GM10266 (cell line): ENCODE results near the gene CCR6.
"Not testable (repeated sequence)": the region's sequence is repeated elsewhere in the genome, so short reads cannot be mapped to it uniquely, and the experiment has no call there.

Experiments used
- DNase-seq: peaks from one replicate; pipeline ENCODE4 v3.0.0; 2012; ENCODE audit errors: extremely low spot score

Gene CCR6

DNA sequence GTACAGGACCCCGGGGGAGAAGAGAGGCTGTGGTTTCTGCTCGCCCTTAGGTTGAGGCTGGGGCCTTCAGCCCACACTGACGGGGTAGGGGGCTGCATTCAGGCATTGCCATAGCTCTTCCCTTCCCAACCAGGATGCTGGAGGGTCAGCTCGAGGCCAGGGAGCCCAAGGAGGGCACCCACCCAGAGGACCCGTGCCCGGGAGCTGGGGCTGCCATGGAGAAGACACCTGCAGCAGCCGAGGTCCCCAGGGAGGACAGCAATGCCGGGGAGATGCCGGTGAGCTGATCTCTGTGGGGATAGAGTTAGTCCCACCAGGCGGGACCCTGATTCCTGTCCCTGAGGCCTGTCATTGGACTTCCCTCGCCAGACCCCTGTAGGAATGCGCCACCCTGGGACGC lies 49.1 kb downstream of the CCR6 start:
- DNase-seq = not testable (repeated sequence)

- not testable (repeated sequence) for DNase-seq
Observed at GRCh38 chr6:167177271-167177670, 54.4 kb downstream of the CCR6 start.

GRCh38 chr6:167178896-167179655 lies 56.2 kb downstream of the CCR6 start:
- not testable (repeated sequence) for DNase-seq

DNA sequence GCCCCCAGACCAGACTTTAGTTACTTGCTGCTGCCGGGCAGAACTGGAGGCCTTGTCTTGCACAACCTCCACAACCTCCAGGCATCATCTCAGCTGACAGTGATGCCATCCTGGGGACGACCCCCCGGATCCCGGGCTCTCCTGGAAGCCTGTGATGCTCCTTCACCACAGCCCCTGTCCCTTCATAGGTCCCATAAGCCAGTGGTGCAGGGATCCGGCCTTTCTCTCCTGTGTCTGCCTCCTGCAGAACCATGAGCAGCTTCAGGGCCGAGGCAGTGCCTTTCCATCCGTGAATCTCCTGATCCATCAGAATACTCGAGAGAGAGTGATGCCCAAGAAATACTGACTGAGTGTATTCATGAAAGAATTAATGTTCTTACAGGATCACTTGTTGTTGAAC lies 57.2 kb downstream of the CCR6 start:
- DNase-seq = not testable (repeated sequence)

DNA sequence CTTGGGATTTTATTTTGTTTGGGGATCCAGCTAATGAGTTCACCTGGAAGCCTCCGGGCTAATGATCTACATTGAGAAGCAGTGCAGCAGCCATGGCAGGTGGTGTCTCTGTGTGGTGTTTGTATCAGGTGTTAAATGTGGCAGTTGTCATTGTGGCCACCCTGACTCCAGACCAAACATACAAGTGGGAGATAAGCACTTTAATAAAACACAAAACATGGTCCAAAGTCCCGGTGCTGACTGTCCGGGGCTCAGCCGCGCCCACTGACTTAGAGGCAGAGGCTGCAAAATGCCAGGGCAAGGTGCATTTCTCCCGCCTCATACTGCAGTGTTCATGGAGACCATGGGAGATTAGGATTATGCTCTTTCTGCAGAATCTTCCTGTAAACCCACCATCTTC lies 58.5 kb downstream of the CCR6 start:
- DNase-seq = not testable (repeated sequence)

DNA sequence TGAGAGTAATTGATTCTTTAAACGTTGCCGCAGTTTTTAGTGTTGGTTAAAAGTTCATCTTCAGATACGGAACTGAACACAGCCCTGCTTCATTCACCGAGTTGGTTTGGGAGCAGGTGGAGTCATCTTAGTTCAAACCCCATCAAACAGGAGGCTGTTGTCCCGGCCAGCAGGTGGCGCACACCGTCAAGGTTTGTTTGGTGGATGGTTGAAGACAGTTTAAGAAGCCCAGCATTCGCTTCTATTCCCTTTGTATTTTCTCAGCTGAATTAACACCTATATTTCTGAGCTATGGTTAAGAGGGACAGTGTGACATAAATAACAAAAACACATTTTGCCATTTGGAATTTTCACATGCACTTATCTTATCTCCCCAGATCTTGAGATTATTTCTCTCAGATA lies 60.0 kb downstream of the CCR6 start:
- DNase-seq = not testable (repeated sequence)

- DNase-seq = not testable (repeated sequence)
Observed at GRCh38 chr6:167185101-167185500, 62.2 kb downstream of the CCR6 start.

DNA sequence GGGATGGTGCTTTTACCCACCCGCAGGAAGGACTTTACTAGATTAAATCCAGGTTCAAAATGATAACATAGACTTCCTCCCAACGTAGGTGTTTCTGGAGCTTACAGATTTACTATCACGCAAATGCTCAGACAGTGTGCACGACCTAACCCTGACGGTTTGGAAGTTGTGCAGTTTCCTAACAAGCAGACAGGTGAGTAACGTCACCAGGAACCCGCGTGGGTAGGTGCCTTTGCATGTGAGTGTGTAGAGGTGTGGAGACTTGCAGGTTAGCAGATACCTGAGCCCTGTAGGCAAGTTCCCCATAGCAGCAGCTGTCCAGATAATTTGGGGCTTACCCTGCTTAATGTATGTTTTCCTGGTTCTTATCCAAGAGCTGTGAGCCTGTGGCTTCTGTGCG lies 64.4 kb downstream of the CCR6 start:
- DNase-seq = not testable (repeated sequence)
